ENCODE data around the gene EEIG2. TPM values are rescaled to one million over a fixed set of nuclear protein-coding genes. Genes with fewer than 3 reads are reported as not detected.
"Not testable (repeated sequence)": the region's sequence is repeated elsewhere in the genome, so short reads cannot be mapped to it uniquely, and the experiment has no call there.

The EEIG2 gene
- total RNA-seq, 1 donor from 2014 or later: 13.7 TPM

DNA sequence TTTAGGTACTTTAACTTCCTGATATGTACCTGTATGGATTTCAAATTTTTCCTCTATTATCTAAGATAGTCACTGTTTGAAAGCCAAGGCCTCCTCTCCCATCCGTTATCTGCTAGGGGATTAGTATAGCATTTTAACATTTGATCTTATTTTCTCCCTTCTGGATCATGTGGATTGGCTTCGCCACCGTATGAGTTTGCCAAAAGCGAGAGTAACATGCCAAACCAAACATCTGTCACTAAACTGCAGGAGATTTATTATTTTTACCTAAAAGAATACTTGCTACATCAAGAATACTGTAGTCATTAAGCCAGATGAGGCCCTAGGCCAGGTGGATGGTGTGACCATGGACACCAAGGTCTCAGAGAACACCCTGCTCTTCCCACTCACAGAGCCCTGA, 28.5 kb upstream of the EEIG2 start:
- no peak overlapping the region for H3K27ac Mint-ChIP-seq (ENCODE audit: unreplicated experiment)
- no peak overlapping the region for H3K4me3 Mint-ChIP-seq (ENCODE audit: unreplicated experiment)
- peaks cover 4% of the 10 kb centered on the region for H3K9me3 Mint-ChIP-seq (ENCODE audit: low read depth)
- TF ChIP-seq CTCF (IDR thresholded peaks at IDR 0.05): no peak
- H3K4me1 Mint-ChIP-seq (ENCODE audit: low read depth): peaks cover 4% of the 10 kb centered on the region
- no peak for DNase-seq (ENCODE audit: low spot score)
- peaks cover 13% of the 10 kb centered on the region for H3K27me3 Mint-ChIP-seq (ENCODE audit: low read depth)
- no peaks in the 10 kb centered on the region for H3K36me3 Mint-ChIP-seq (ENCODE audit: low read depth)

DNA sequence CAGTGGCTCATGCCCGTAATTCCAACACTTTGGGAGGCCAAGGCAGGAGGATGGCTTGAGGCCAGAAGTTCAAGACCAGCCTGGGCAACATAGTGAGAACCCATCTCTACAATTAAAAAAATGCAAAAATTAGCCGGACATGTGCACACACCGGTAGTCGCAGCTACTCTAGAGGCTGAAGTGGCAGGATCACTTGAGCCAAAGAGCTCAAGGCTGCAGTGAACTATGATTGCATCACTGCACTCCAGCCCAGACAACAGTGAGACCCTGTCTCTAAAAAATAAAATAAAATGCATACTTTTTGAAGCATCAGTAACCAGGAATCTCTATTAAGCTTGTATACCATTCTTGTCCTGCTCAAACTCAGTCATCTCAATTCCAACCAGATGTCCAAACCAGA, 27.2 kb upstream of the EEIG2 start:
- TF ChIP-seq CTCF (IDR thresholded peaks at IDR 0.05): no peak
- H3K27me3 Mint-ChIP-seq (ENCODE audit: low read depth): peaks cover 11% of the 10 kb centered on the region
- no peaks in the 10 kb centered on the region for H3K36me3 Mint-ChIP-seq (ENCODE audit: low read depth)
- peaks cover 2% of the 10 kb centered on the region for H3K9me3 Mint-ChIP-seq (ENCODE audit: low read depth)
- H3K4me3 Mint-ChIP-seq (ENCODE audit: unreplicated experiment): no peak overlapping the region
- peaks cover 4% of the 10 kb centered on the region for H3K4me1 Mint-ChIP-seq (ENCODE audit: low read depth)
- no peak for DNase-seq (ENCODE audit: low spot score)
- no peak overlapping the region for H3K27ac Mint-ChIP-seq (ENCODE audit: unreplicated experiment)

- Mint-ChIP-seq H3K9me3 (ENCODE audit: low read depth) (no peaks in the 10 kb centered on the region), H3K36me3 (ENCODE audit: low read depth) (no peaks in the 10 kb centered on the region), H3K4me1 (ENCODE audit: low read depth) (peaks cover 4% of the 10 kb centered on the region), H3K27ac (ENCODE audit: unreplicated experiment) (no peak overlapping the region), H3K4me3 (ENCODE audit: unreplicated experiment) (no peak overlapping the region), H3K27me3 (ENCODE audit: low read depth) (peaks cover 16% of the 10 kb centered on the region)
- no peak for DNase-seq (ENCODE audit: low spot score)
- TF ChIP-seq CTCF (IDR thresholded peaks at IDR 0.05): no peak
Measured at GRCh38 chr1:108533351-108534083, 26.4 kb upstream of the EEIG2 start.

DNA sequence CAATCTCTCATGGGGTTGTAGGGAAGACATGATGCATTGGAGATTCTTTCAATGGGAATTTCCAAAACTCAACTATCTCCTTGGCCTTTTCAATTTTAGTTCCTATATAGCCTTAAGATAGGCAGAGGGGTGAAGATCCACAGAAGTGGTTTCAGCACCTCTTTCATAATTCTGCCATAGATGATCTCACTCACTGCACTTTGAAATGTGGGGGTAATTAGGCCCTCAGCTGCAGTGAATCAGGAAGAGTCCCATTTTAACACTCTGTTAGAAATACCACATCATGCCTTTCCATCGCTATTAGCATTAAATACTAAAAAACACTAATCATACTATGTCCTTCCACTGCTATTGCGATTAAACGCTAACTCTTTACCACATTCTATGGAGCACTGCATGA, 25.1 kb upstream of the EEIG2 start:
- H3K27me3 Mint-ChIP-seq (ENCODE audit: low read depth): peaks cover 26% of the 10 kb centered on the region
- TF ChIP-seq CTCF (IDR thresholded peaks at IDR 0.05): no peak
- no peaks in the 10 kb centered on the region for H3K36me3 Mint-ChIP-seq (ENCODE audit: low read depth)
- peaks cover 4% of the 10 kb centered on the region for H3K4me1 Mint-ChIP-seq (ENCODE audit: low read depth)
- H3K9me3 Mint-ChIP-seq (ENCODE audit: low read depth): no peaks in the 10 kb centered on the region
- no peak overlapping the region for H3K27ac Mint-ChIP-seq (ENCODE audit: unreplicated experiment)
- DNase-seq (ENCODE audit: low spot score): no peak
- no peak overlapping the region for H3K4me3 Mint-ChIP-seq (ENCODE audit: unreplicated experiment)

GRCh38 chr1:108535315-108535897, 24.5 kb upstream of the EEIG2 start:
- not testable (repeated sequence) for H3K9me3 Mint-ChIP-seq (ENCODE audit: low read depth); H3K4me1 Mint-ChIP-seq (ENCODE audit: low read depth); H3K27ac Mint-ChIP-seq (ENCODE audit: unreplicated experiment); H3K4me3 Mint-ChIP-seq (ENCODE audit: unreplicated experiment); DNase-seq (ENCODE audit: low spot score); H3K36me3 Mint-ChIP-seq (ENCODE audit: low read depth)
- peaks cover 22% of the 10 kb centered on the region for H3K27me3 Mint-ChIP-seq (ENCODE audit: low read depth)

- H3K36me3 Mint-ChIP-seq (ENCODE audit: low read depth): not testable (repeated sequence)
Measured at GRCh38 chr1:108536021-108536420, 23.9 kb upstream of the EEIG2 start.

GRCh38 chr1:108536791-108537190, 23.1 kb upstream of the EEIG2 start:
- peaks cover 27% of the 10 kb centered on the region for H3K27me3 Mint-ChIP-seq (ENCODE audit: low read depth)
- not testable (repeated sequence) for H3K4me3 Mint-ChIP-seq (ENCODE audit: unreplicated experiment); H3K27ac Mint-ChIP-seq (ENCODE audit: unreplicated experiment); H3K4me1 Mint-ChIP-seq (ENCODE audit: low read depth); H3K9me3 Mint-ChIP-seq (ENCODE audit: low read depth); DNase-seq (ENCODE audit: low spot score); H3K36me3 Mint-ChIP-seq (ENCODE audit: low read depth)

More at GRCh38 chr1:108536021-108536420, 23.9 kb upstream of the EEIG2 start:
- not testable (repeated sequence) for DNase-seq (ENCODE audit: low spot score); H3K27ac Mint-ChIP-seq (ENCODE audit: unreplicated experiment); H3K4me3 Mint-ChIP-seq (ENCODE audit: unreplicated experiment); H3K4me1 Mint-ChIP-seq (ENCODE audit: low read depth); H3K9me3 Mint-ChIP-seq (ENCODE audit: low read depth)
- peaks cover 27% of the 10 kb centered on the region for H3K27me3 Mint-ChIP-seq (ENCODE audit: low read depth)

All from chondrocyte (in vitro differentiated cells).